HG02870 (cell line): Measurements from ENCODE around the gene PER3.

Experiments
- ATAC-seq: cut with Tn5 transposase; IDR thresholded peaks from one replicate; pipeline ENCODE4 v1.9.1; 2021; ENCODE audit warnings: mild to moderate bottlenecking, moderate library complexity; ENCODE audit not compliant: unreplicated experiment

Gene PER3

GRCh38 chr1:7831458-7831857 lies 47.4 kb downstream of the PER3 start:
- ATAC-seq = no peak

GRCh38 chr1:7833035-7833434 lies 48.9 kb downstream of the PER3 start:
- ATAC-seq = no peak

- ATAC-seq = no peak
Measured at GRCh38 chr1:7838714-7839113, 54.6 kb downstream of the PER3 start.

GRCh38 chr1:7839526-7839925 lies 55.4 kb downstream of the PER3 start:
- ATAC-seq = no peak

GRCh38 chr1:7842517-7842916 lies 58.4 kb downstream of the PER3 start:
- ATAC-seq = no peak

- no peak for ATAC-seq
Measured at GRCh38 chr1:7845761-7846160, 61.7 kb downstream of the PER3 start.

- no peak for ATAC-seq
Measured at GRCh38 chr1:7846656-7847055, 62.6 kb downstream of the PER3 start.

GRCh38 chr1:7847599-7847998 lies 63.5 kb downstream of the PER3 start:
- ATAC-seq = no peak

GRCh38 chr1:7850786-7851185 lies 66.7 kb downstream of the PER3 start:
- no peak for ATAC-seq

- ATAC-seq = no peak
Measured at GRCh38 chr1:7852804-7853683, 69.0 kb downstream of the PER3 start, which contains the start of gene UTS2. Gene UTS2, minus strand, starts transcription at chr1:7853065. Its CDS starts 62 bp downstream, at chr1:7853003.

GRCh38 chr1:7853684-7854026 lies 69.6 kb downstream of the PER3 start:
- no peak for ATAC-seq

GRCh38 chr1:7856345-7856744 lies 72.3 kb downstream of the PER3 start:
- ATAC-seq = no peak

- no peak for ATAC-seq
Measured at GRCh38 chr1:7857000-7857399, 72.9 kb downstream of the PER3 start.

- ATAC-seq = no peak
Measured at GRCh38 chr1:7857985-7858384, 73.9 kb downstream of the PER3 start.

- no peak for ATAC-seq
Measured at GRCh38 chr1:7859406-7859805, 75.3 kb downstream of the PER3 start.

GRCh38 chr1:7860130-7860529 lies 76.0 kb downstream of the PER3 start:
- no peak for ATAC-seq

GRCh38 chr1:7861452-7861851 lies 77.4 kb downstream of the PER3 start:
- ATAC-seq = no peak

- ATAC-seq = no peak
Measured at GRCh38 chr1:7862211-7863060, 78.3 kb downstream of the PER3 start.

GRCh38 chr1:7863756-7864328 lies 79.8 kb downstream of the PER3 start:
- ATAC-seq = no peak

- no peak for ATAC-seq
Measured at GRCh38 chr1:7865978-7866377, 81.9 kb downstream of the PER3 start.

GRCh38 chr1:7868070-7868780 lies 84.1 kb downstream of the PER3 start:
- no peak for ATAC-seq
